IPS-20b (cell line): Measurements from ENCODE around the gene SLC22A8.
"Not testable (repeated sequence)": the region's sequence is repeated elsewhere in the genome, so short reads cannot be mapped to it uniquely, and the experiment has no call there.

ENCODE experiments used
- H3K27ac ChIP-seq: one replicate; pipeline ENCODE4 v1.5.1; 2013; ENCODE audit warnings: low read length
- H3K27me3 ChIP-seq: 2 replicates; pipeline ENCODE4 v1.6.1; 2013; ENCODE audit warnings: mild to moderate bottlenecking, low read length, inconsistent platforms; ENCODE audit not compliant: insufficient read depth
- H3K36me3 ChIP-seq: 2 replicates; pipeline ENCODE4 v1.6.1; 2013; ENCODE audit warnings: low read depth, mild to moderate bottlenecking, inconsistent platforms, low read length, moderate library complexity; ENCODE audit not compliant: insufficient read depth
- H3K4me1 ChIP-seq: 2 replicates; pipeline ENCODE4 v1.6.1; 2013; ENCODE audit warnings: mild to moderate bottlenecking, control low read depth, inconsistent platforms, low read length, moderate library complexity; ENCODE audit not compliant: insufficient read depth
- H3K4me3 ChIP-seq: 2 replicates; pipeline ENCODE4 v1.5.1; 2013; ENCODE audit warnings: mild to moderate bottlenecking, low read length, inconsistent platforms
- H3K9ac ChIP-seq: 2 replicates; pipeline ENCODE4 v1.6.1; 2013; ENCODE audit warnings: low read depth, mild to moderate bottlenecking, inconsistent platforms, low read length, moderate library complexity
- H3K9me3 ChIP-seq: 2 replicates; pipeline ENCODE4 v1.6.1; 2013; ENCODE audit warnings: mild to moderate bottlenecking, low read depth, low read length, inconsistent platforms; ENCODE audit not compliant: insufficient read depth

The SLC22A8 gene

GRCh38 chr11:63015521-63016215 lies at the start of gene SLC22A8:
Gene SLC22A8 (minus strand): TSS chr11:63015841. CDS start chr11:63014958, 883 bp downstream.
- no peak within 1 kb of the TSS for H3K4me3 ChIP-seq
- H3K27ac ChIP-seq = no peak within 1 kb of the TSS
- no peak within 1 kb of the TSS for H3K9ac ChIP-seq
- no peaks in the 10 kb centered on the region for H3K27me3 ChIP-seq
- no peaks in the 10 kb centered on the region for H3K4me1 ChIP-seq
- H3K36me3 ChIP-seq = no peaks in the 10 kb centered on the region
- H3K9me3 ChIP-seq = no peaks in the 10 kb centered on the region

GRCh38 chr11:63046203-63046602 lies 30.6 kb upstream of the SLC22A8 start:
- H3K9me3 ChIP-seq = peaks cover 13% of the 10 kb centered on the region

GRCh38 chr11:63042596-63042995 lies 27.0 kb upstream of the SLC22A8 start:
- no peak overlapping the region for H3K4me3 ChIP-seq
- H3K27ac ChIP-seq = no peak overlapping the region
- no peaks in the 10 kb centered on the region for H3K4me1 ChIP-seq
- H3K36me3 ChIP-seq = no peaks in the 10 kb centered on the region
- no peak overlapping the region for H3K9ac ChIP-seq
- H3K27me3 ChIP-seq = no peaks in the 10 kb centered on the region
- peaks cover 9% of the 10 kb centered on the region for H3K9me3 ChIP-seq

More at GRCh38 chr11:63046203-63046602, 30.6 kb upstream of the SLC22A8 start:
- not testable (repeated sequence) for H3K4me1 ChIP-seq, H3K27me3 ChIP-seq, H3K27ac ChIP-seq, H3K9ac ChIP-seq, H3K36me3 ChIP-seq, H3K4me3 ChIP-seq

- no peak overlapping the region for H3K9ac ChIP-seq
- no peaks in the 10 kb centered on the region for H3K27me3 ChIP-seq
- no peaks in the 10 kb centered on the region for H3K36me3 ChIP-seq
- H3K9me3 ChIP-seq = no peaks in the 10 kb centered on the region
- no peak overlapping the region for H3K4me3 ChIP-seq
- no peak overlapping the region for H3K27ac ChIP-seq
- no peaks in the 10 kb centered on the region for H3K4me1 ChIP-seq
Measured at GRCh38 chr11:63032457-63032856, 16.8 kb upstream of the SLC22A8 start.

- Histone ChIP-seq H3K36me3 (no peaks in the 10 kb centered on the region), H3K4me3 (peak overlapping the region; percentile 24; the same call in 1 of the 2 replicates), H3K9me3 (no peaks in the 10 kb centered on the region), H3K27me3 (peaks cover 21% of the 10 kb centered on the region), H3K4me1 (no peaks in the 10 kb centered on the region), H3K9ac (no peak overlapping the region), H3K27ac (no peak overlapping the region)
Measured at GRCh38 chr11:63023841-63024648, 8.4 kb upstream of the SLC22A8 start.

GRCh38 chr11:63023222-63023814 lies 7.7 kb upstream of the SLC22A8 start:
- Histone ChIP-seq H3K27me3 (peaks cover 21% of the 10 kb centered on the region), H3K27ac (no peak overlapping the region), H3K4me3 (no peak overlapping the region), H3K4me1 (no peaks in the 10 kb centered on the region), H3K36me3 (no peaks in the 10 kb centered on the region), H3K9me3 (no peaks in the 10 kb centered on the region), H3K9ac (no peak overlapping the region)

GRCh38 chr11:63022441-63022840 lies 6.8 kb upstream of the SLC22A8 start:
- H3K4me1 ChIP-seq = no peaks in the 10 kb centered on the region
- H3K27me3 ChIP-seq = peaks cover 21% of the 10 kb centered on the region
- no peaks in the 10 kb centered on the region for H3K9me3 ChIP-seq
- no peak overlapping the region for H3K9ac ChIP-seq
- no peaks in the 10 kb centered on the region for H3K36me3 ChIP-seq
- no peak overlapping the region for H3K4me3 ChIP-seq
- H3K27ac ChIP-seq = no peak overlapping the region

GRCh38 chr11:63020671-63021291 lies 5.1 kb upstream of the SLC22A8 start:
- Histone ChIP-seq H3K27me3 (peaks cover 21% of the 10 kb centered on the region), H3K4me3 (no peak overlapping the region; the same call in 1 of the 2 replicates), H3K9me3 (no peaks in the 10 kb centered on the region)

GRCh38 chr11:63019506-63019905 lies 3.9 kb upstream of the SLC22A8 start:
- Histone ChIP-seq H3K9ac (no peak overlapping the region), H3K4me1 (no peaks in the 10 kb centered on the region), H3K4me3 (no peak overlapping the region), H3K9me3 (no peaks in the 10 kb centered on the region), H3K27ac (no peak overlapping the region), H3K27me3 (peaks cover 21% of the 10 kb centered on the region), H3K36me3 (no peaks in the 10 kb centered on the region)

More at GRCh38 chr11:63020671-63021291, 5.1 kb upstream of the SLC22A8 start:
- H3K4me1 ChIP-seq = no peaks in the 10 kb centered on the region
- no peak overlapping the region for H3K9ac ChIP-seq
- no peak overlapping the region for H3K27ac ChIP-seq
- no peaks in the 10 kb centered on the region for H3K36me3 ChIP-seq

- H3K27me3 ChIP-seq = peaks cover 9% of the 10 kb centered on the region; the same call in 1 of the 2 replicates
- no peaks in the 10 kb centered on the region for H3K4me1 ChIP-seq
- no peaks in the 10 kb centered on the region for H3K36me3 ChIP-seq
- no peak overlapping the region for H3K4me3 ChIP-seq
- H3K9me3 ChIP-seq = no peaks in the 10 kb centered on the region
- H3K27ac ChIP-seq = no peak overlapping the region
- no peak overlapping the region for H3K9ac ChIP-seq
Measured at GRCh38 chr11:63017306-63017974, 1.8 kb upstream of the SLC22A8 start.

- Histone ChIP-seq H3K27me3 (no peaks in the 10 kb centered on the region), H3K36me3 (no peaks in the 10 kb centered on the region), H3K4me1 (no peaks in the 10 kb centered on the region)
Measured at GRCh38 chr11:63014408-63015055, 1.1 kb downstream of the SLC22A8 start.

More at GRCh38 chr11:63014408-63015055, 1.1 kb downstream of the SLC22A8 start:
- H3K9ac ChIP-seq = no peak overlapping the region
- no peaks in the 10 kb centered on the region for H3K9me3 ChIP-seq
- H3K4me3 ChIP-seq = no peak overlapping the region
- no peak overlapping the region for H3K27ac ChIP-seq
